NCI-H1105 treated with DMSO at 0.1 percent for 48 hours (cell line): ENCODE measurements around the gene OR5H6.
"Not testable (repeated sequence)": the region's sequence is repeated elsewhere in the genome, so short reads cannot be mapped to it uniquely, and the experiment has no call there.

Experiments used
- DNase-seq: peaks from one replicate; lab custom pipeline; 2025; lab: John Stamatoyannopoulos, UW

OR5H6 gene

GRCh38 chr3:98263944-98264343 is at the start of gene OR5H6:
Gene OR5H6, plus strand, starts transcription at chr3:98264244. Its CDS starts 89 bp downstream, at chr3:98264333.
- no peak for DNase-seq

GRCh38 chr3:98215051-98215450 is 49.0 kb upstream of the OR5H6 start:
- no peak for DNase-seq

GRCh38 chr3:98223907-98224672 is 40.0 kb upstream of the OR5H6 start:
- DNase-seq: no peak

- DNase-seq: no peak
These were observed 31.6 kb upstream of the OR5H6 start for GRCh38 chr3:98232489-98232888.

- no peak for DNase-seq
These were observed 30.6 kb upstream of the OR5H6 start for GRCh38 chr3:98233468-98233867.

- no peak for DNase-seq
These were observed 23.9 kb upstream of the OR5H6 start for GRCh38 chr3:98240131-98240530.

GRCh38 chr3:98242155-98242554 is 21.9 kb upstream of the OR5H6 start:
- DNase-seq: no peak

GRCh38 chr3:98243843-98244242 is 20.2 kb upstream of the OR5H6 start:
- no peak for DNase-seq

GRCh38 chr3:98246142-98246541 is 17.9 kb upstream of the OR5H6 start:
- no peak for DNase-seq

- DNase-seq: not testable (repeated sequence)
These were observed 8.0 kb upstream of the OR5H6 start for GRCh38 chr3:98256026-98256425.

GRCh38 chr3:98259707-98260106 is 4.3 kb upstream of the OR5H6 start:
- no peak for DNase-seq

GRCh38 chr3:98262046-98262445 is 2.0 kb upstream of the OR5H6 start:
- no peak for DNase-seq

- no peak for DNase-seq
These were observed 5.8 kb downstream of the OR5H6 start for GRCh38 chr3:98269846-98270245.

GRCh38 chr3:98272126-98272525 is 8.1 kb downstream of the OR5H6 start:
- no peak for DNase-seq

GRCh38 chr3:98274914-98275313 is 10.9 kb downstream of the OR5H6 start:
- no peak for DNase-seq

- no peak for DNase-seq
These were observed 18.2 kb downstream of the OR5H6 start, which contains the start of gene OR5H2 for GRCh38 chr3:98282205-98282604. Gene OR5H2, plus strand, starts transcription at chr3:98282505. Its CDS starts 398 bp downstream, at chr3:98282903.

- DNase-seq: no peak
These were observed 26.9 kb downstream of the OR5H6 start for GRCh38 chr3:98290916-98291315.

- DNase-seq: no peak
These were observed 27.4 kb downstream of the OR5H6 start for GRCh38 chr3:98291332-98291957.
